ENCODE results near the gene ZNF555. TPM values are rescaled to one million over a fixed set of nuclear protein-coding genes. Genes with fewer than 3 reads are reported as not detected.

Gene ZNF555
- total and polyA plus RNA-seq, 7 donors = 0.92 to 10.3 (median 4.3) TPM

DNA sequence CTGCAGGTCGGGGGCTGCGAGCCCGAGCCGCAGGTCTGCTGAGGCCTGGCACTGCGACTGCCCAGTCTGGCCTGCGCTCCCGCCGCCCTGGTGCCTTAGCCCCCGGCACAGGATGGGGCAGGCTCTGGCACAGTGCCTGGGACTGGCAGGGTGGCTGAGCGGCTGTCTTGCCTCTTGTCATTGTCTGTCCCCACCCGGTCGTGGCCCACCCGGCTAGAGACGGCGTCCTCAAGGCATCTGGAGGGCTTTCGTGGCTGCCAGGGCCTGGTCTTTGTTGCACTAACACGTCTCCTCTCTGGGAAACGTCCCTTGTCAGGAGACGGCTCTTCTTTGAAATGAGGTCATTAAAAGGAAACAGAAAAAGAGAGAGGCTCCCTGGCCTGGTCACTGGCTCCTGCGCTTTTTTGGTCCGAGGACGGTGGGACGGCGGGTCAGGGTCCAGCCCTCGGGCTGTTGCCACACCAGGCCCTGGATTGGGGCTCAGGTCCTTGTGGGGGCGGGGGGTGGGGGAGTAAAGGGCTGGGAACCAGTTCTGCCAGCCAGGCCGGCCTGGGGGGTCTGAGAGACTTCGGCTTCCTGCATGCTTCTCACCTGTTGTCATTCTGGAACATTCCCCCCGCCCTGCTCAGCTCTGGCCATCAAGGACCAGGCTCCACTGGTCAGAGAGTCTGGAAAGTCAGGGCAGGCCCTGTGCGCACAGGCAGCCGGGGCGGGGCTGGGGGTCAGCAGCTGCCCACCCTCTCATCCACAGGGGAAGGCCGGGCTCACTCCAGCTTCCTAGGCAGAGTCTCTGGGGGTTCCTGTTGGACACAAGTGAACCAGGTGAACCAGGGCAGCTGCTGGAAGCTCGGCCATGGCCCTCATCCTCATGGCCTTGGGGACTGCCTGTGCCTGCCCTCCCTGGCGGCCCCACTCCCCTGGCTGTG, 27.8 kb upstream of the ZNF555 start:
- H3K4me3 ChIP-seq = no peak overlapping the region
- intact Hi-C loops (cut with DNase I) = no loop called here
- DNase-seq = no peak
- H3K36me3 ChIP-seq = peaks cover 0 to 47% (median 14%) of the 10 kb centered on the region in 4 donors
- no peaks in the 10 kb centered on the region for H3K4me1 ChIP-seq
- no peaks in the 10 kb centered on the region for H3K27me3 ChIP-seq
- H3K9me3 ChIP-seq = no peaks in the 10 kb centered on the region
- H3K27ac ChIP-seq = no peak overlapping the region
- TF ChIP-seq POLR2AphosphoS5 (IDR thresholded peaks at IDR 0.05) (no peak), POLR2A (IDR thresholded peaks at IDR 0.05) (no peak), EP300 (IDR thresholded peaks at IDR 0.05) (no peak)
- TF ChIP-seq, protein P1, sequence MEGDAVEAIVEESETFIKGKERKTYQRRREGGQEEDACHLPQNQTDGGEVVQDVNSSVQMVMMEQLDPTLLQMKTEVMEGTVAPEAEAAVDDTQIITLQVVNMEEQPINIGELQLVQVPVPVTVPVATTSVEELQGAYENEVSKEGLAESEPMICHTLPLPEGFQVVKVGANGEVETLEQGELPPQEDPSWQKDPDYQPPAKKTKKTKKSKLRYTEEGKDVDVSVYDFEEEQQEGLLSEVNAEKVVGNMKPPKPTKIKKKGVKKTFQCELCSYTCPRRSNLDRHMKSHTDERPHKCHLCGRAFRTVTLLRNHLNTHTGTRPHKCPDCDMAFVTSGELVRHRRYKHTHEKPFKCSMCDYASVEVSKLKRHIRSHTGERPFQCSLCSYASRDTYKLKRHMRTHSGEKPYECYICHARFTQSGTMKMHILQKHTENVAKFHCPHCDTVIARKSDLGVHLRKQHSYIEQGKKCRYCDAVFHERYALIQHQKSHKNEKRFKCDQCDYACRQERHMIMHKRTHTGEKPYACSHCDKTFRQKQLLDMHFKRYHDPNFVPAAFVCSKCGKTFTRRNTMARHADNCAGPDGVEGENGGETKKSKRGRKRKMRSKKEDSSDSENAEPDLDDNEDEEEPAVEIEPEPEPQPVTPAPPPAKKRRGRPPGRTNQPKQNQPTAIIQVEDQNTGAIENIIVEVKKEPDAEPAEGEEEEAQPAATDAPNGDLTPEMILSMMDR (IDR thresholded peaks at IDR 0.05) = no peak
- whole genome bisulfite sequencing, 2 donors = 93 to 94% methylated on average over 35 of the region's 35 CpGs

- no peak overlapping the region for H3K27ac ChIP-seq
- no peak for DNase-seq
- H3K4me1 ChIP-seq = peaks cover 0 to 5% (median 0%) of the 10 kb centered on the region in 4 donors
- TF ChIP-seq POLR2A (IDR thresholded peaks at IDR 0.05) (no peak), POLR2AphosphoS5 (IDR thresholded peaks at IDR 0.05) (no peak), EP300 (IDR thresholded peaks at IDR 0.05) (no peak)
- TF ChIP-seq, protein P1 (IDR thresholded peaks at IDR 0.05) = no peak
- no peaks in the 10 kb centered on the region for H3K27me3 ChIP-seq
- peaks cover 0 to 38% (median 9%) of the 10 kb centered on the region in 4 donors for H3K36me3 ChIP-seq
- intact Hi-C loops (cut with DNase I) = no loop called here
- 95 to 96% methylated on average over 11 of the region's 11 CpGs for WGBS, 2 donors
- no peak overlapping the region for H3K4me3 ChIP-seq
- H3K9me3 ChIP-seq = no peaks in the 10 kb centered on the region
Measured at GRCh38 chr19:2814426-2814825, 26.8 kb upstream of the ZNF555 start.

DNA sequence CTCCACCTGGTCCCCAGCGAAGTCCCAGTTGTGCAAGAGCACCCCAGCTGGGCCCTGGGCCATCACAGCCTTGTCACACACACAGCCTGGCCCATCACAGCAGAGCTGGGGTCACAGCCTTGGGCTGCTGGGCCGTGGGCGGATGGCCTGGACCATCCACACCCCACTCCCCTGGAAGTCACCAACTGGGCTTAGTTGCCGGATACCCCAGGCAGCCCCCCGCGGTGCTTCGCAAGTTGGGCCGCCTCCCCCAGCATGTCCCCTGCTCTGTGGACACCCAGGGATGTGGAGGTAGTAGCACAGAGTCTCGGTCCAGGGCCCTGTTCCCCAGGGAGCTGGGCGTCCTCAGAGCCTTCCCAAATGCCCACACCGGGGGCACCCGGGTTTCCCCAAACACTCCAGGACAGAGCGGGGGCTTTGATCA, 26.1 kb upstream of the ZNF555 start:
- Histone ChIP-seq H3K27ac (no peak overlapping the region), H3K4me3 (no peak overlapping the region), H3K4me1 (peaks cover 0 to 9% (median under 1%) of the 10 kb centered on the region in 4 donors), H3K36me3 (peaks cover 0 to 30% (median 6%) of the 10 kb centered on the region in 4 donors), H3K27me3 (no peaks in the 10 kb centered on the region), H3K9me3 (no peaks in the 10 kb centered on the region)
- intact Hi-C loops (cut with DNase I) = no loop called here
- 90 to 95% methylated on average over 13 of the region's 13 CpGs for WGBS, 2 donors
- TF ChIP-seq EP300 (IDR thresholded peaks at IDR 0.05) = no peak
- TF ChIP-seq POLR2A (IDR thresholded peaks at IDR 0.05) = no peak
- no peak for TF ChIP-seq POLR2AphosphoS5 (IDR thresholded peaks at IDR 0.05)
- TF ChIP-seq, protein P1 (IDR thresholded peaks at IDR 0.05) = no peak
- DNase-seq = no peak

GRCh38 chr19:2815923-2816322, 25.4 kb upstream of the ZNF555 start:
- DNase-seq = no peak
- H3K4me1 ChIP-seq = peaks cover 0 to 16% (median 8%) of the 10 kb centered on the region in 4 donors
- no peak overlapping the region for H3K27ac ChIP-seq
- WGBS, 2 donors = 89 to 91% methylated on average over 15 of the region's 15 CpGs
- no peaks in the 10 kb centered on the region for H3K27me3 ChIP-seq
- no peak for TF ChIP-seq POLR2AphosphoS5 (IDR thresholded peaks at IDR 0.05)
- TF ChIP-seq, protein P1 (IDR thresholded peaks at IDR 0.05) = no peak
- no peak for TF ChIP-seq POLR2A (IDR thresholded peaks at IDR 0.05)
- TF ChIP-seq EP300 (IDR thresholded peaks at IDR 0.05) = no peak
- no peak overlapping the region for H3K4me3 ChIP-seq
- intact Hi-C loops (cut with DNase I) = no loop called here
- H3K36me3 ChIP-seq = peaks cover 0 to 23% (median 2%) of the 10 kb centered on the region in 4 donors
- no peaks in the 10 kb centered on the region for H3K9me3 ChIP-seq

All from sigmoid colon (tissue), 7 donors.